Measurements from ENCODE around the gene IL18BP.
A peak's percentile ranks its signal among the peaks of the same experiment; 100 is the strongest.

Gene IL18BP

GRCh38 chr11:71998649-71999310 lies at the start of gene IL18BP:
Gene IL18BP (plus strand): TSS chr11:71998909. CDS start chr11:71999985, 1,076 bp downstream.
- DNase-seq, result no peak

- DNase-seq, result no peak
Measured at GRCh38 chr11:71949034-71949433, 49.7 kb upstream of the IL18BP start.

- no peak for DNase-seq
Measured at GRCh38 chr11:71951741-71952310, 46.9 kb upstream of the IL18BP start.

DNA sequence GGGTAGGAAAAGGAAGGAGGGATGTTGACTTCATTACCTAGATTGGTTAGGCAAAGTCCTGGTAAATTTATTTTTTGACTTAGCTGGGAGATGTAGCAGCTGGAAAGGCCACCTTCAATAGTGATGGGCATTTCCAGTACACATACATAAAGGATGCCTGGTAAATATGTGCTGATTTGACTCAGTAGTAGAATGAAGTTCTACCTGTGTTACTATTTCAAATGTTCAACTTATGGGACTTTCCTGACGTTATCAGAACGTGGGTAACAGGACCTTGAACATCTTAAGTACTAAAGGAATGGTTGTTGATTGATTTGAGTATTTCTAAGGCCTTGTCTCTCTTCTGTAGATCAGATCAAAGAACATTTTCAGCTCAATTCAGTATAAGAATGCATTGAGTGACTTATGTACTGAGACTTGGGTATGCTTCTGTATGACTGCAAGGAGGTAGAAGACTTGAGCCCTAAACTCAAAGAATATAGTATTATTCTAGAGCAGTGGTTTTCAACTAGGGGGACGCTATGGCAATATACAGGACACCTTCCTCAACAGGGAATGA lies 42.7 kb upstream of the IL18BP start:
- no peak for DNase-seq

- no peak for DNase-seq
Measured at GRCh38 chr11:71962428-71963038, 36.2 kb upstream of the IL18BP start.

GRCh38 chr11:71963468-71963867 lies 35.2 kb upstream of the IL18BP start:
- no peak for DNase-seq

- no peak for DNase-seq
Measured at GRCh38 chr11:71964641-71965040, 34.1 kb upstream of the IL18BP start.

- DNase-seq, result no peak
Measured at GRCh38 chr11:71971680-71972079, 27.0 kb upstream of the IL18BP start.

DNA sequence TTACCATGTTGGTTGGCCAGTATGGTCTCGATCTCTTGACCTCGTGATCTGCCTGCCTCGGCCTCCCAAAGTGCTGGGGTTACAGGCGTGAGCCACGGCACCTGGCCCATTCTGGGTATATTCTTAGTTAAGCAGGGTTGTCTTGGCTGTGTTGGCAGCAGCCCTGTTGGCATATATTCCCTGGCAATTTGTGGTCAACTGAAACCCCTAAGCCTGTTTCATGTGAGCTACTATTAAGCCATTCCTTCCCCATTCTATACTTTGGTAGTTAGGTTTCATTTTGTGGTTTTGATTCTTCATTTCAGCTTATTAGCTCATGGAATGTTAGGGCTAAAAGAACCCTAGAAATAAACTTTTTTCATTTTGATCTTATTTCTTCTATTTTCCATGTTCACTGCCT lies 22.2 kb upstream of the IL18BP start:
- no peak for DNase-seq

- no peak for DNase-seq
Measured at GRCh38 chr11:71977090-71977489, 21.6 kb upstream of the IL18BP start.

DNA sequence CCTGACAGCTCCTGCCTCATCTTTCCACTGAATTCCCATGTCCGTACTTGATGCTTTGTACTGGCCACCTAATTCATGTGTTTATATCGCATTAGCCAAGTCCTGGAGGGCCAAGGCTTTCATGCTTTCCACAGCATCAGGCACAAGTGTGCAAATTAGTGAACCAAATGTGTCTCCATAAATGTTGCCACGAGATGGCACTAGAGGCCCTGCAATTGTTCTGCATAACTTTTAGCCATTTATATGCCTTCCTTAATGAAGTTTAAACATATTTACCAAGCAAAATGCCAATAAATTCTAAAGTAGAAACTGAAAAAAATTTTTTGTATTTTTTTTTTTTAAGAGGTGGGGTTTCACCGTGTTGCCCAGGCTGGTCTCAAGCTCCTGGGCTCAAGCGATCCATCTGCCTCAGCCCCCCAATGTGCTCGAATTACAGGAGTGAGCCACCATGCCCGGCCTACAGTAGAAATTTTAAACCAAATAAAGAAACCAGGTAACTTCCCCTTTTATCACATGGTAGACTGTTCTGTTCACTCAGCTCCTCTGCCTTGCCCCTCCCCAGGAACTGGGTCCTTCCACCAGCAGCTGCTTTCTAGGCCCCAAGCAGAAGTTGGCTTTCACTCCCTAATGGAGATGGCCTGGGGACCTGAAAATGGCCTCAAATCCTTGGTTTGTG lies 20.8 kb upstream of the IL18BP start:
- DNase-seq, result peak; percentile 35

- DNase-seq, result no peak
Measured at GRCh38 chr11:71979094-71979493, 19.6 kb upstream of the IL18BP start.

GRCh38 chr11:71979602-71980001 lies 19.1 kb upstream of the IL18BP start:
- no peak for DNase-seq

- DNase-seq, result no peak
Measured at GRCh38 chr11:71986131-71986530, 12.6 kb upstream of the IL18BP start.

- DNase-seq, result no peak
Measured at GRCh38 chr11:71987521-71987920, 11.2 kb upstream of the IL18BP start.

DNA sequence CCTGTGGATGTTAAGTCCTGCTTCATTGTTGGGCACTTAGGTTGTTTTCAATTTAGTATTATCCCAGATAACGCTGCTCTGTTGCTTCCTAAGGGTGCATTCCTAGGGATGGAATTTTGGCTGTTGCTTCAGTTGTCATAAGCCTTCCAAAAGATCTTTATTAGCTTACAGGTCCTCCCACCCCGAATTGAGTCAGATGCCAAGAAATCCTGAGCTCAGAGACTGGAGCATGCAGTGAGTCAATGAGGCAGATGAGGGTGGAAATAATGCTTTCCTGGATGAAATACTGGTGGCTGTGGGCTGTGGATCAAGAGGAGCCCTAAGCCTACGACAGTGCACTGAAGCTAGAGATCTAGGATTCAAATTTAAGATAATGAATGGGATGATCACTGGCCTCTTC lies 10.7 kb upstream of the IL18BP start:
- no peak for DNase-seq

- DNase-seq, result no peak
Measured at GRCh38 chr11:71990701-71991100, 8.0 kb upstream of the IL18BP start.

- no peak for DNase-seq
Measured at GRCh38 chr11:71991494-71991893, 7.2 kb upstream of the IL18BP start.

DNA sequence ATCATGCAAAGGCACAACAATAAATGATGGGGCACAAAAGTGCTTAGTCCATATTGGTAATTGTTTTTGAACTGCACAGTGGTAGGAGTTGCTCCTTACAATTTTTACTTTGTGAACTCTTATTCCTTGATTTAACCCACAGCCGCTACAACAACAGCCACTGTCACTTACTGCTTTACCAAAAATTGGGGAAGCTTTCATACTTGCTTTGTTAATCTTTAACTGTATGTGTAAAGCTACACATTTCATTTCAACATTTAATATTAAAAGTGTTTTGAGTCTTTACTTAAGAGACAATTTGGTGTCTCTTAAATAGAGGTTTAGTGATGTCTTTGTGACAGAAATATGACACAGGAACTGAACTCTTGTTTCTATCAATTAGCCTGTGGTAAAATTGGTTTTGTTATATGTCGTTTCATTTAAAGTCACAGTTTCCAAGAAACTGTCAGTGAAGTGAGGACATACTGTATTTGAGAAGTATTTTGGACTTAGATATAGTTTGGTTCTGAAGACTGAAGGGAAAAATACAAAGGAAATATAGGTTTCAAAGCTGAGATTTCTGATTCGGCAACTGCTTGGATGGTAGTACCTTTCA lies 6.5 kb upstream of the IL18BP start:
- DNase-seq, result no peak

- no peak for DNase-seq
Measured at GRCh38 chr11:71994786-71995185, 3.9 kb upstream of the IL18BP start.

- no peak for DNase-seq
Measured at GRCh38 chr11:71995726-71996291, 2.9 kb upstream of the IL18BP start.

DNA sequence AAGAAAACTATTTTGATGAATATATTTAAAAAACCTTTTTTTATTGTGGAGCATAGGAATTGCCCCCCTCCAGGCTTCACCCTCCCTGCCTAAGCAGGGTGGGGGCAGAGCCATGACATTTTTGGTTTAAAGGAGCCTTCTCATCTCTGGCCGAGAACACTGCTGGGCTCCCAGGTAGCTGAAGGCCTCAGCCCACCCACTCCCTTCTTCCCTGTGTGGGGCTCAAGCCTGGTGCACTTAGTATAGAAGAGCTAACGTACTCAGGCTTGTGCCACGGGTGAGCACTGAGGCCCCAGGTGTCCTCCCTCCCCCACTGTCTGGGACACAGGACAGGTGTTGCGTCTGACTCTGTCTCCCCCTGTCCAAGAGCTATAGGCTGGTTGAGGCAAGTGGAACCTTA lies 2.2 kb upstream of the IL18BP start:
- no peak for DNase-seq

DNA sequence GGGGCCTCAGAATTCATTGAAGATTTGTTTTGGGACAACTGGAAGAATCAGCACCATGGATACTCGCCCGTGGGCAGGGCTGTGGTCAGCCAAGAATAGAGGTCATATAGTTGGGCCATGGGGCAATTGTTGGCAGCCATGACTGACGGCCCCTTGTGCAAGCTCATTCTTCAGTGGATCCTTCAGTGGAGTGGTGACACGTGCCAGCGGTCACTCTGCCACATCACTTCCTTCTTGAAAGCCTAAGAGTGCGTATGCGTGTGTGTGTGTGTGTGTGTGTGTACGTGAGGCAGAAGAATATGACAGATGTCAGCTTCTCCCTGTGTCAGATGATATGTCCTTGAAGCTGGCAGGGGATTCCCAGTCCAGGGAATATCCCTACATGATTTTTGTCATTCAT lies 1.8 kb upstream of the IL18BP start:
- no peak for DNase-seq

Measured in stimulated activated CD4-positive, alpha-beta T cell treated with anti-CD3 and anti-CD28 coated beads, Interleukin-1b, Interleukin-23, amount 100 ng/mL, for 48 hours (primary cell).